HUES48 (cell line): Measurements from ENCODE around the gene NDST1.
A peak's percentile ranks its signal among the peaks of the same experiment; 100 is the strongest.

Experiments
- H3K27ac ChIP-seq: one replicate; pipeline ENCODE4 v1.7.0; 2013; ENCODE audit warnings: low read depth, low read length, inconsistent platforms
- H3K27me3 ChIP-seq: 2 replicates; pipeline ENCODE4 v1.6.1; 2013; ENCODE audit warnings: mild to moderate bottlenecking, low read length; ENCODE audit not compliant: control insufficient read depth, insufficient read depth
- H3K36me3 ChIP-seq: 2 replicates; pipeline ENCODE4 v1.6.1; 2013; ENCODE audit warnings: low read length; ENCODE audit not compliant: control insufficient read depth, insufficient read depth
- H3K4me1 ChIP-seq: 2 replicates; pipeline ENCODE4 v1.6.1; 2013; ENCODE audit warnings: mild to moderate bottlenecking, low read length; ENCODE audit not compliant: control insufficient read depth, insufficient read depth
- H3K4me3 ChIP-seq: 2 replicates; pipeline ENCODE4 v1.5.1; 2013; ENCODE audit warnings: mild to moderate bottlenecking, low read depth, low read length
- H3K9ac ChIP-seq: 2 replicates; pipeline ENCODE4 v1.6.1; 2013; ENCODE audit warnings: mild to moderate bottlenecking, low read depth, low read length, moderate library complexity
- H3K9me3 ChIP-seq: 2 replicates; pipeline ENCODE4 v1.6.1; 2013; ENCODE audit warnings: low read length; ENCODE audit not compliant: control insufficient read depth, insufficient read depth

Gene NDST1

DNA sequence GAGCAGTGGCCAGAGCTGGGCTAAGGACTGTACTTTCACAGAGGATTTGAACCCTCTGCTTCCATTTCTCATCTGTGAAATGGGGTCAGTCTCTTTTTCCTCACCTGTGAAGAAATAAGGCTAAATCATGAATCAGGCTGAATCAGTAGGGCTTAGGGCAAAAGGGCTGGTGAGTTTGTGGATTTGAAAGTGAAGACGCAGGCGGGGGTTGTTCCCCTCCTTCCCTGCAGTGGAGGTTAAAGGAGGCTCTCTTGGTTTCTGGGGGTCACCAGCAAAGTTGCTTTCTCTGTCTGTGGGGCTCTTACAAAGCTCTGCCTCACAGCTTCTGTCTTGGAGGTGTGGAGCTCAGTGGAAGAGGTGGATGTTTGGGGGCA is 17.6 kb upstream of the NDST1 start:
- Histone ChIP-seq H3K4me1 (peaks cover 52% of the 10 kb centered on the region), H3K27ac (peak overlapping the region; percentile 64), H3K9me3 (no peaks in the 10 kb centered on the region), H3K27me3 (no peaks in the 10 kb centered on the region), H3K36me3 (peaks cover 12% of the 10 kb centered on the region; the same call in 1 of the 2 replicates), H3K4me3 (no peak overlapping the region), H3K9ac (no peak overlapping the region)

DNA sequence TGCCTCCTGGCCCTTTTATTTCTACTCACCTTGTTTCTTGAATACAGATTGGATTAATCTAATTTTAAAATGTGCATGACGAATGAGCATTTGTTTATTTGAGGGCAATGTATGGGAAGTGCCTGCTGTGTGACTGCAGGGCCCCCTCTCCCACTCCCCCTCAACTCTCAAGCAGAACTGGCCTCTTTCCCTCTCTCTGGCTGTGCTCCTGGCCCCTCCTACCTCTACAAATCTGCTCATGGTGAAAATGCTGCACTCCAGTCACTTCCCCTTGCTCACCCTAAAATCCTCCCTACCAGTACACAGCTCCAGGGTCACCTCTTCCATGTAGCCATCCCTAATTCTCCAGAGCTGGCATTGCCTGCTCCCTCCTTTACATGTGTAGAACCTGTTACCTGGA is 17.2 kb upstream of the NDST1 start:
- H3K4me1 ChIP-seq: peaks cover 52% of the 10 kb centered on the region
- peak overlapping the region; percentile 64 for H3K27ac ChIP-seq

GRCh38 chr5:150491876-150492275 is 16.1 kb upstream of the NDST1 start:
- Histone ChIP-seq H3K4me3 (no peak overlapping the region), H3K9ac (no peak overlapping the region), H3K9me3 (no peaks in the 10 kb centered on the region), H3K36me3 (peaks cover 12% of the 10 kb centered on the region; the same call in 1 of the 2 replicates), H3K27me3 (no peaks in the 10 kb centered on the region), H3K4me1 (peaks cover 52% of the 10 kb centered on the region), H3K27ac (peak overlapping the region; percentile 5)

More for the DNA sequence above, 17.2 kb upstream of the NDST1 start:
- H3K36me3 ChIP-seq: peaks cover 12% of the 10 kb centered on the region; the same call in 1 of the 2 replicates
- H3K27me3 ChIP-seq: no peaks in the 10 kb centered on the region
- H3K9ac ChIP-seq: no peak overlapping the region
- no peak overlapping the region for H3K4me3 ChIP-seq
- H3K9me3 ChIP-seq: no peaks in the 10 kb centered on the region

GRCh38 chr5:150492621-150493020 is 15.3 kb upstream of the NDST1 start:
- Histone ChIP-seq H3K27me3 (no peaks in the 10 kb centered on the region), H3K4me1 (peaks cover 50% of the 10 kb centered on the region), H3K4me3 (no peak overlapping the region), H3K36me3 (peaks cover 12% of the 10 kb centered on the region; the same call in 1 of the 2 replicates), H3K27ac (no peak overlapping the region), H3K9me3 (no peaks in the 10 kb centered on the region), H3K9ac (no peak overlapping the region)

DNA sequence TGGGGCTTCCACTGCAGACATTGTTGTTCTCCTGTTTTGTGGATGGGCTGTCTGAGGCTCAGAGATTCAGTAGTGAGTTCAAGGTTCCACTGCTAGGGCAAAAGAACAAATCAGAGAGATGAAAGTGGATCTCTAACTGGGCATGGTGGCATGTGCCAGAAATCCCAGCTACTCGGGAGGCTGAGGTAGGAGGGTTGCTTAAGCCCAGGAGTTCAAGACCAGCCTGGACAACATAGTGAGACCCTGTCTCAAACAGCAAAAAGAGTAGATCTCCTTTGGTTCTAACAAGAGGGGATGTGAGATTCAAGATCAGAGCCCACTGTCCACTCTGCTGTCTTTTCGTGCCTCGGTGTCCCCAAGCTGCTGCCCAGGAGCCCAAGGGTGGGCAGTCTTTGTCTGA is 11.8 kb upstream of the NDST1 start:
- no peak overlapping the region for H3K4me3 ChIP-seq
- H3K4me1 ChIP-seq: peaks cover 39% of the 10 kb centered on the region
- no peak overlapping the region for H3K9ac ChIP-seq
- H3K36me3 ChIP-seq: peaks cover 9% of the 10 kb centered on the region; the same call in 1 of the 2 replicates
- no peak overlapping the region for H3K27ac ChIP-seq
- no peaks in the 10 kb centered on the region for H3K27me3 ChIP-seq
- H3K9me3 ChIP-seq: no peaks in the 10 kb centered on the region

DNA sequence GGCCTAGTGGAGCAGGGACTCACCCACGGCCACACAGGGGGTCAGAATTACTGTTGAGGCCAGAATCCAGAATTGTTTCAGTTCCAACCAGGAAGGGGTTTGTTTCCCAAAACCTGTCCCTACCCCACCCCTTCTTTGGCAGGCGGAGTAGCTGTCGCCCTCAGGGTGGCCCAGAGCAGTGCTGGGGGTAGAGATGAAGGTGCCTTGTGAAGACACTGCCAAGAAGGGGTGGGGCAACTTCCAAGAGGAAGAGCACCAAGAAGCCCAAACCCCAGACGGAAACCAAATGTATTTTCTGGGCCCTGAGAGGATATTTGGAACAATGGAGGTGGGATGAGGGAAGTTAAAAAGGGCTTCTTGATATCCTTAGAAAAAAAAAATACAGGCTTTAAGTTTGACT is 11.4 kb upstream of the NDST1 start:
- H3K36me3 ChIP-seq: peaks cover 12% of the 10 kb centered on the region; the same call in 1 of the 2 replicates
- H3K9me3 ChIP-seq: no peaks in the 10 kb centered on the region
- no peak overlapping the region for H3K9ac ChIP-seq
- no peak overlapping the region for H3K4me3 ChIP-seq
- H3K4me1 ChIP-seq: peaks cover 37% of the 10 kb centered on the region
- no peaks in the 10 kb centered on the region for H3K27me3 ChIP-seq
- no peak overlapping the region for H3K27ac ChIP-seq

DNA sequence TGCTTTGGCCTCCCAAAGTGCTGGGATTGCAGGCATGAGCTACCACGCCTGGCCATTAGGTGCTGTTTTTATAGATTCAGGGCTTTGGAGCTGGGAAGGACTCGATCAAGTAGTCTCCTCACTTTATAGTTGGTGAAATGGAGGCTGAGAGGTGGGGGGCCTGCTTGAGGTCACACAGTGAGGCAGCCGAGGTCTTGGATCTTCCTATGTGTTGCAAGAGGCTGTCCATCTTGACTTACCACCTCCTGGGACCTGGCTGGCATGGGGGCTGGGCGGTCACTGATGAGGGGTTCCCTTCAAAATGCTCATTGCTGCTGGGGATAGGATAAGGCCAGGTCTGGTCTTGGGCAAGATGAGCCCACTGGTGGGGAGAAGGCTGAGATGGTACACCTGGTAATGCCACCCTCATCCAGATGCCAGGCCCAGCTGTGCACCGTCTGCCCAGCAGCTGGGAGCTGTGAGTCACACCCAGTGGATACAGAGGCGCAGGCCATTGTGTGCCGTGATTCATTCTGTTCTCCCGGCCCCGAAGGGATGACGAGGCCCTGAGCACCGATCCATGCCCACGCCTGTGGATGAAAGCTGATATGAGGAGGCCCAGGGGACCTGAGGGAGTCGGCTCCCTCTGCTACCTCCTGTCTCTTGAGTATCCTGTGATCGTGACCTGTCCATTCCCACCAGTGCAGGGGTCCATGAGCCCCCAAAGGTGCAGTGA is 10.5 kb upstream of the NDST1 start:
- peak overlapping the region; percentile 69 for H3K27ac ChIP-seq

DNA sequence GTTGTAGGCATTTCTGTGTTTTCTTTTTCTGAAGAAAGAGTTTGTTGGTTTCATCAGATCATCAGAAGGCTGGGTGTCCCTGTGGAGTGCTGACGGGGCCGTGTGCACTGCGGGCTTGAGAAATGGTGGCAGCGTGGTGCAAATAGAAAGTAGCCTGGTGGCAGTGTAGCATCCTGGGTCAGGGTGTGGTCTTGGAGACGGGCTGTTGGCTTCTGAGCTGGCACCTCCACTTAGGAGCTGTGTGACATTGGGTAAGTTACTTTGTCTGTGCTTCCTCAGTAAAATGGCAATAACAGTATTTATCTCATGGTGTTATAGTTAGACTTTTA is 10.0 kb upstream of the NDST1 start:
- H3K9me3 ChIP-seq: no peaks in the 10 kb centered on the region
- H3K4me1 ChIP-seq: peaks cover 33% of the 10 kb centered on the region
- H3K9ac ChIP-seq: no peak overlapping the region
- no peaks in the 10 kb centered on the region for H3K27me3 ChIP-seq
- H3K4me3 ChIP-seq: no peak overlapping the region
- H3K27ac ChIP-seq: peak overlapping the region; percentile 69
- peaks cover 7% of the 10 kb centered on the region; the same call in 1 of the 2 replicates for H3K36me3 ChIP-seq

More for the DNA sequence above, 10.5 kb upstream of the NDST1 start:
- Histone ChIP-seq H3K36me3 (peaks cover 7% of the 10 kb centered on the region; the same call in 1 of the 2 replicates), H3K4me1 (peaks cover 37% of the 10 kb centered on the region), H3K9ac (no peak overlapping the region), H3K9me3 (no peaks in the 10 kb centered on the region), H3K27me3 (no peaks in the 10 kb centered on the region), H3K4me3 (no peak overlapping the region)

GRCh38 chr5:150498501-150498900 is 9.4 kb upstream of the NDST1 start:
- Histone ChIP-seq H3K4me3 (no peak overlapping the region), H3K9ac (0 out of 2 replicates have a peak overlapping the region, but pooled peaks have one; percentile 15), H3K27ac (peak overlapping the region; percentile 69), H3K9me3 (no peaks in the 10 kb centered on the region), H3K4me1 (peaks cover 33% of the 10 kb centered on the region), H3K27me3 (no peaks in the 10 kb centered on the region), H3K36me3 (peaks cover 7% of the 10 kb centered on the region; the same call in 1 of the 2 replicates)

GRCh38 chr5:150498971-150499370 is 9.0 kb upstream of the NDST1 start:
- Histone ChIP-seq H3K9me3 (no peaks in the 10 kb centered on the region), H3K4me3 (no peak overlapping the region), H3K27ac (peak overlapping the region; percentile 53), H3K36me3 (peaks cover 7% of the 10 kb centered on the region; the same call in 1 of the 2 replicates), H3K27me3 (no peaks in the 10 kb centered on the region), H3K9ac (0 out of 2 replicates have a peak overlapping the region, but pooled peaks have one; percentile 15), H3K4me1 (peaks cover 33% of the 10 kb centered on the region)

GRCh38 chr5:150499437-150499956 is 8.4 kb upstream of the NDST1 start:
- H3K27ac ChIP-seq: peak overlapping the region; percentile 53
- H3K36me3 ChIP-seq: peaks cover 7% of the 10 kb centered on the region; the same call in 1 of the 2 replicates
- H3K9me3 ChIP-seq: no peaks in the 10 kb centered on the region
- H3K27me3 ChIP-seq: no peaks in the 10 kb centered on the region
- H3K4me1 ChIP-seq: peaks cover 33% of the 10 kb centered on the region
- no peak overlapping the region for H3K9ac ChIP-seq
- H3K4me3 ChIP-seq: no peak overlapping the region
